Measurements from ENCODE around the gene LPGAT1.

- TF ChIP-seq EP300 (IDR thresholded peaks at IDR 0.05) (no peak), CTCF (IDR thresholded peaks at IDR 0.05) (no peak), POLR2A (IDR thresholded peaks at IDR 0.05) (no peak), POLR2AphosphoS5 (IDR thresholded peaks at IDR 0.05) (no peak)
These were observed 117.3 kb downstream of the LPGAT1 start for GRCh38 chr1:211713231-211713630.
